WTC11 (cell line): Measurements from ENCODE around the gene STH.

ENCODE experiments used
- CTCF ChIP-seq: fragments of 200-600 bp; IDR thresholded peaks from 2 replicates; pipeline ENCODE4 v1.8.0; 2022; ENCODE audit warnings: antibody characterized with exemption
- E2F5 ChIP-seq: sonication (generic); formaldehyde crosslinking; IDR thresholded peaks from 2 replicates; pipeline ENCODE4 v1.8.1; 2022; ENCODE audit warnings: mild to moderate bottlenecking, moderate library complexity, missing genetic modification reagents
- IRF2 ChIP-seq: sonication (generic); formaldehyde crosslinking; IDR thresholded peaks from 2 replicates; pipeline ENCODE4 v1.8.0; 2022; ENCODE audit warnings: low read depth, missing genetic modification reagents, borderline replicate concordance
- NFE2L1 ChIP-seq: sonication (generic); formaldehyde crosslinking; IDR thresholded peaks from 2 replicates; pipeline ENCODE4 v1.8.1; 2023; ENCODE audit warnings: missing genetic modification reagents
- NR2C2 ChIP-seq: sonication (generic); formaldehyde crosslinking; IDR thresholded peaks from 2 replicates; pipeline ENCODE4 v1.8.0; 2022; ENCODE audit warnings: mild to moderate bottlenecking, missing genetic modification reagents
- USF1 ChIP-seq: sonication (generic); formaldehyde crosslinking; IDR thresholded peaks from 2 replicates; pipeline ENCODE4 v1.8.0; 2022; ENCODE audit warnings: mild to moderate bottlenecking, missing genetic modification reagents
- USF2 ChIP-seq: sonication (generic); formaldehyde crosslinking; IDR thresholded peaks from 2 replicates; pipeline ENCODE4 v1.8.1; 2023; ENCODE audit warnings: mild to moderate bottlenecking, missing genetic modification reagents, moderate library complexity
- ZBTB43 ChIP-seq: sonication (generic); formaldehyde crosslinking; IDR thresholded peaks from 2 replicates; pipeline ENCODE4 v1.8.1; 2023; ENCODE audit warnings: mild to moderate bottlenecking, missing genetic modification reagents
- ZNF121 ChIP-seq: sonication (generic); formaldehyde crosslinking; IDR thresholded peaks from 2 replicates; pipeline ENCODE4 v1.8.0; 2023; ENCODE audit warnings: missing genetic modification reagents
- ZNF232 ChIP-seq: sonication (generic); formaldehyde crosslinking; IDR thresholded peaks from 2 replicates; pipeline ENCODE4 v1.8.0; 2022; ENCODE audit warnings: mild to moderate bottlenecking, missing genetic modification reagents

GRCh38 chr17:46038937-46039336, 39.9 kb downstream of the STH start:
- no peak for TF ChIP-seq ZNF121
- no peak for TF ChIP-seq E2F5 (CRISPR knock-in tag)
- TF ChIP-seq CTCF = no peak
- no peak for TF ChIP-seq IRF2 (CRISPR knock-in tag)
- no peak for TF ChIP-seq NFE2L1 (CRISPR knock-in tag)
- TF ChIP-seq ZBTB43 = no peak
- TF ChIP-seq USF1 (CRISPR knock-in tag) = no peak
- no peak for TF ChIP-seq ZNF232 (CRISPR knock-in tag)
- TF ChIP-seq USF2 (CRISPR knock-in tag) = no peak
- no peak for TF ChIP-seq NR2C2 (CRISPR knock-in tag)
